Measurements from ENCODE around the gene PRKCH.
"Not testable (repeated sequence)": the region's sequence is repeated elsewhere in the genome, so short reads cannot be mapped to it uniquely, and the experiment has no call there.

The PRKCH gene

GRCh38 chr14:61395115-61395725 is 73.8 kb downstream of the PRKCH start:
- no peak for DNase-seq (ENCODE audit: low read depth)

- DNase-seq (ENCODE audit: low read depth) = no peak
Observed at GRCh38 chr14:61396279-61396678, 74.9 kb downstream of the PRKCH start.

GRCh38 chr14:61396694-61397093 is 75.3 kb downstream of the PRKCH start:
- DNase-seq (ENCODE audit: low read depth) = no peak

GRCh38 chr14:61397615-61398014 is 76.2 kb downstream of the PRKCH start:
- DNase-seq (ENCODE audit: low read depth) = no peak

GRCh38 chr14:61398221-61398620 is 76.8 kb downstream of the PRKCH start:
- DNase-seq (ENCODE audit: low read depth) = no peak

GRCh38 chr14:61399365-61399764 is 78.0 kb downstream of the PRKCH start:
- DNase-seq (ENCODE audit: low read depth) = no peak

- DNase-seq (ENCODE audit: low read depth) = no peak
Observed at GRCh38 chr14:61401461-61401860, 80.1 kb downstream of the PRKCH start.

GRCh38 chr14:61403411-61403810 is 82.0 kb downstream of the PRKCH start:
- DNase-seq (ENCODE audit: low read depth) = no peak

- no peak for DNase-seq (ENCODE audit: low read depth)
Observed at GRCh38 chr14:61404637-61405036, 83.3 kb downstream of the PRKCH start.

GRCh38 chr14:61406198-61406597 is 84.8 kb downstream of the PRKCH start:
- no peak for DNase-seq (ENCODE audit: low read depth)

GRCh38 chr14:61406675-61407074 is 85.3 kb downstream of the PRKCH start:
- no peak for DNase-seq (ENCODE audit: low read depth)

- DNase-seq (ENCODE audit: low read depth) = no peak
Observed at GRCh38 chr14:61408498-61408897, 87.1 kb downstream of the PRKCH start.

- DNase-seq (ENCODE audit: low read depth) = no peak
Observed at GRCh38 chr14:61409782-61410181, 88.4 kb downstream of the PRKCH start.

GRCh38 chr14:61415934-61416333 is 94.6 kb downstream of the PRKCH start:
- not testable (repeated sequence) for DNase-seq (ENCODE audit: low read depth)

- DNase-seq (ENCODE audit: low read depth) = no peak
Observed at GRCh38 chr14:61416591-61416990, 95.2 kb downstream of the PRKCH start.

- DNase-seq (ENCODE audit: low read depth) = no peak
Observed at GRCh38 chr14:61417141-61417540, 95.8 kb downstream of the PRKCH start.

GRCh38 chr14:61417883-61418455 is 96.6 kb downstream of the PRKCH start:
- no peak for DNase-seq (ENCODE audit: low read depth)

- DNase-seq (ENCODE audit: low read depth) = no peak
Observed at GRCh38 chr14:61418746-61419145, 97.4 kb downstream of the PRKCH start.

- DNase-seq (ENCODE audit: low read depth) = no peak
Observed at GRCh38 chr14:61419201-61419600, 97.8 kb downstream of the PRKCH start.

- DNase-seq (ENCODE audit: low read depth) = no peak
Observed at GRCh38 chr14:61420326-61420725, 98.9 kb downstream of the PRKCH start.

- no peak for DNase-seq (ENCODE audit: low read depth)
Observed at GRCh38 chr14:61421212-61421923, 100.0 kb downstream of the PRKCH start.

- no peak for DNase-seq (ENCODE audit: low read depth)
Observed at GRCh38 chr14:61426048-61426447, 104.7 kb downstream of the PRKCH start.

- no peak for DNase-seq (ENCODE audit: low read depth)
Observed at GRCh38 chr14:61428261-61428660, 106.9 kb downstream of the PRKCH start.

- no peak for DNase-seq (ENCODE audit: low read depth)
Observed at GRCh38 chr14:61429316-61429715, 107.9 kb downstream of the PRKCH start.

Measured in activated T-cell treated with anti-CD3 and anti-CD28 coated beads for 48 hours (primary cell).